ENCODE results near the gene PRKG1. TPM values are rescaled to one million over a fixed set of nuclear protein-coding genes. Genes with fewer than 3 reads are reported as not detected.
"Not testable (repeated sequence)": the region's sequence is repeated elsewhere in the genome, so short reads cannot be mapped to it uniquely, and the experiment has no call there.

Gene PRKG1
- total and polyA plus RNA-seq, 2 experiments from 2014 or later = 18.2 to 21.1 TPM

- Mint-ChIP-seq H3K4me1 (peaks cover 44% of the 10 kb centered on the region), H3K9me3 (peaks cover 29% of the 10 kb centered on the region), H3K36me3 (ENCODE audit: low read depth) (peaks cover 89% of the 10 kb centered on the region), H3K27ac (peak overlapping the region; percentile 97), H3K4me3 (peak overlapping the region; percentile 100), H3K27me3 (ENCODE audit: insufficient read depth, low read depth, poor library complexity) (peaks cover 67% of the 10 kb centered on the region)
- peaks cover 27% of the 10 kb centered on the region for H3K4me1 ChIP-seq (ENCODE audit: insufficient read depth)
- H3K36me3 ChIP-seq (ENCODE audit: insufficient read depth) = peaks cover 40% of the 10 kb centered on the region
- no peaks in the 10 kb centered on the region for H3K9me2 ChIP-seq (ENCODE audit: insufficient read depth)
- no peak for TF ChIP-seq STAT1 (IDR thresholded peaks at IDR 0.05; ENCODE audit: unreplicated experiment)
- no peak for TF ChIP-seq ETS1 (IDR thresholded peaks at IDR 0.05)
- TF ChIP-seq ZNF331 (CRISPR knock-in tag; IDR thresholded peaks at IDR 0.05; ENCODE audit: low read depth) = no peak
- peak; percentile 70 for TF ChIP-seq POLR2AphosphoS5 (IDR thresholded peaks at IDR 0.05; ENCODE audit: low read depth)
- peaks cover 33% of the 10 kb centered on the region for H3F3A ChIP-seq (replicated peaks; ENCODE audit: low read depth)
- DNase-seq (ENCODE audit: low spot score) (no peak), ATAC-seq (no peak)
- H3K27me3 ChIP-seq (ENCODE audit: insufficient read depth) = no peaks in the 10 kb centered on the region
- H4K20me1 ChIP-seq (replicated peaks; ENCODE audit: insufficient read depth) = peaks cover 7% of the 10 kb centered on the region
- H2AFZ ChIP-seq = no peak overlapping the region
- peak overlapping the region; percentile 79 for H3K4me2 ChIP-seq
- peak overlapping the region; percentile 98 for H3K27ac ChIP-seq (ENCODE audit: low read depth)
- peak overlapping the region; percentile 53 for H3K4me3 ChIP-seq
- peaks cover 31% of the 10 kb centered on the region for H3K79me2 ChIP-seq (replicated peaks; ENCODE audit: insufficient read depth)
Observed at GRCh38 chr10:52032681-52033629, 958.7 kb downstream of the PRKG1 start.

GRCh38 chr10:52039002-52039793 is 964.9 kb downstream of the PRKG1 start:
- not testable (repeated sequence) for H4K20me1 ChIP-seq (replicated peaks; ENCODE audit: insufficient read depth); H3F3A ChIP-seq (replicated peaks; ENCODE audit: low read depth); H2AFZ ChIP-seq; H3K9me2 ChIP-seq (ENCODE audit: insufficient read depth); H3K27me3 ChIP-seq (ENCODE audit: insufficient read depth)
- ATAC-seq = peak; percentile 93
- peak; percentile 50 for DNase-seq (ENCODE audit: low spot score)
- peaks cover 51% of the 10 kb centered on the region for H3K36me3 Mint-ChIP-seq (ENCODE audit: low read depth)
- peak overlapping the region; percentile 99 for H3K27ac Mint-ChIP-seq
- peak overlapping the region; percentile 100 for H3K4me3 Mint-ChIP-seq
- H3K4me3 ChIP-seq = peak overlapping the region; percentile 83
- H3K36me3 ChIP-seq (ENCODE audit: insufficient read depth) = peaks cover 16% of the 10 kb centered on the region; the same call in 1 of the 2 replicates
- peak overlapping the region; percentile 96 for H3K27ac ChIP-seq (ENCODE audit: low read depth)
- H3K9me3 Mint-ChIP-seq = peaks cover 39% of the 10 kb centered on the region
- H3K4me2 ChIP-seq = peak overlapping the region; percentile 78
- H3K79me2 ChIP-seq (replicated peaks; ENCODE audit: insufficient read depth) = peaks cover 66% of the 10 kb centered on the region
- TF ChIP-seq NANOG (IDR thresholded peaks at IDR 0.05; ENCODE audit: borderline replicate concordance) (peak; percentile 49; the same call in 1 of the 2 replicates), POLR2AphosphoS5 (IDR thresholded peaks at IDR 0.05; ENCODE audit: low read depth) (peak; percentile 68)
- peaks cover 36% of the 10 kb centered on the region for H3K4me1 Mint-ChIP-seq
- peaks cover 42% of the 10 kb centered on the region for H3K4me1 ChIP-seq (ENCODE audit: insufficient read depth)
- peaks cover 51% of the 10 kb centered on the region for H3K27me3 Mint-ChIP-seq (ENCODE audit: insufficient read depth, low read depth, poor library complexity)

- Histone ChIP-seq H3K27me3 (ENCODE audit: insufficient read depth) (no peaks in the 10 kb centered on the region), H3K36me3 (ENCODE audit: insufficient read depth) (peaks cover 16% of the 10 kb centered on the region; the same call in 1 of the 2 replicates), H3F3A (replicated peaks; ENCODE audit: low read depth) (0 out of 2 replicates have a peak, but pooled peaks cover 7% of the 10 kb centered on the region), H3K4me1 (ENCODE audit: insufficient read depth) (peaks cover 53% of the 10 kb centered on the region), H3K79me2 (replicated peaks; ENCODE audit: insufficient read depth) (peaks cover 71% of the 10 kb centered on the region), H4K20me1 (replicated peaks; ENCODE audit: insufficient read depth) (no peaks in the 10 kb centered on the region), H2AFZ (no peak overlapping the region), H3K9me2 (ENCODE audit: insufficient read depth) (no peaks in the 10 kb centered on the region), H3K4me2 (peak overlapping the region; percentile 72), H3K4me3 (peak overlapping the region; percentile 83), H3K27ac (ENCODE audit: low read depth) (peak overlapping the region; percentile 96)
- Mint-ChIP-seq H3K4me3 (peak overlapping the region; percentile 100), H3K9me3 (peaks cover 33% of the 10 kb centered on the region), H3K36me3 (ENCODE audit: low read depth) (peaks cover 38% of the 10 kb centered on the region), H3K27me3 (ENCODE audit: insufficient read depth, low read depth, poor library complexity) (peaks cover 39% of the 10 kb centered on the region), H3K4me1 (peaks cover 45% of the 10 kb centered on the region), H3K27ac (peak overlapping the region; percentile 99)
- peak; percentile 60 for DNase-seq (ENCODE audit: low spot score)
- peak; percentile 73 for ATAC-seq
- peak; percentile 88 for TF ChIP-seq NANOG (IDR thresholded peaks at IDR 0.05; ENCODE audit: borderline replicate concordance)
- peak; percentile 71 for TF ChIP-seq ETS1 (IDR thresholded peaks at IDR 0.05)
- 0 out of 2 replicates have a peak, but pooled peaks have one; percentile 27 for TF ChIP-seq POLR2AphosphoS5 (IDR thresholded peaks at IDR 0.05; ENCODE audit: low read depth)
- no peak for TF ChIP-seq JUNB (IDR thresholded peaks at IDR 0.05; ENCODE audit: unreplicated experiment)
Observed at GRCh38 chr10:52040486-52040885, 966.2 kb downstream of the PRKG1 start.

Measured in GM23338 (cell line).